Muscle layer of colon (tissue), 2 donors: ENCODE measurements around the gene IMMP2L.

Experiments
- H3K27ac ChIP-seq: one replicate; pipeline ENCODE4 v1.7.0; 2013; ENCODE audit warnings: low read depth, mild to moderate bottlenecking, low read length, moderate library complexity
- H3K27me3 ChIP-seq, 2 donors: one replicate each; pipeline ENCODE4 v1.7.0; 2013; ENCODE audit warnings: low read length in 2 of 2, mild to moderate bottlenecking in 2 of 2; ENCODE audit not compliant: insufficient read depth in 2 of 2, control insufficient read depth in 1 of 2
- H3K36me3 ChIP-seq: one replicate; pipeline ENCODE4 v1.7.0; 2013; ENCODE audit warnings: mild to moderate bottlenecking, low read length; ENCODE audit not compliant: insufficient read depth
- H3K4me1 ChIP-seq: one replicate; pipeline ENCODE4 v1.7.0; 2013; ENCODE audit warnings: mild to moderate bottlenecking, low read length; ENCODE audit not compliant: insufficient read depth
- H3K4me3 ChIP-seq, 2 donors: one replicate each; pipeline ENCODE4 v1.7.0; 2013; ENCODE audit warnings: low read length in 2 of 2, low read depth in 1 of 2, mild to moderate bottlenecking in 1 of 2, moderate library complexity in 1 of 2
- H3K9ac ChIP-seq: one replicate; pipeline ENCODE4 v1.7.0; 2013; ENCODE audit warnings: low read length
- H3K9me3 ChIP-seq: one replicate; pipeline ENCODE4 v1.7.0; 2013; ENCODE audit warnings: mild to moderate bottlenecking, low read length
- donor health status: abdominal sarcoma.
- donor health status: Adenocarcinoma of cecum.

IMMP2L gene

GRCh38 chr7:111092406-111093236 lies 469.7 kb downstream of the IMMP2L start:
- H3K27me3 ChIP-seq = no peaks in the 10 kb centered on the region
- no peaks in the 10 kb centered on the region for H3K9me3 ChIP-seq
- H3K4me1 ChIP-seq = peaks cover 26% of the 10 kb centered on the region
- H3K9ac ChIP-seq = no peak overlapping the region
- H3K36me3 ChIP-seq = no peaks in the 10 kb centered on the region
- H3K27ac ChIP-seq = no peak overlapping the region
- H3K4me3 ChIP-seq = peak overlapping the region in 1 of 2 donors; percentile 58

- Histone ChIP-seq H3K27ac (no peak overlapping the region), H3K4me3 (peak overlapping the region in 1 of 2 donors; percentile 58), H3K36me3 (no peaks in the 10 kb centered on the region), H3K9ac (no peak overlapping the region), H3K4me1 (peaks cover 26% of the 10 kb centered on the region), H3K27me3 (no peaks in the 10 kb centered on the region), H3K9me3 (no peaks in the 10 kb centered on the region)
Observed at GRCh38 chr7:111091593-111092358, 470.5 kb downstream of the IMMP2L start.

- Histone ChIP-seq H3K9me3 (no peaks in the 10 kb centered on the region), H3K27me3 (no peaks in the 10 kb centered on the region), H3K9ac (no peak within 1 kb of the TSS), H3K27ac (no peak within 1 kb of the TSS), H3K36me3 (no peaks in the 10 kb centered on the region), H3K4me1 (peaks cover 26% of the 10 kb centered on the region), H3K4me3 (peak within 1 kb of the TSS; percentile 8 to 58)
Observed at GRCh38 chr7:111090846-111091245, 471.4 kb downstream of the IMMP2L start, which contains the start of gene LRRN3. Gene LRRN3 (plus strand): TSS chr7:111091127. CDS start chr7:111122773, 31,646 bp downstream.

- Histone ChIP-seq H3K27me3 (no peaks in the 10 kb centered on the region), H3K9ac (no peak overlapping the region), H3K4me3 (no peak overlapping the region), H3K27ac (no peak overlapping the region), H3K36me3 (no peaks in the 10 kb centered on the region), H3K9me3 (no peaks in the 10 kb centered on the region), H3K4me1 (peaks cover 26% of the 10 kb centered on the region)
Observed at GRCh38 chr7:111089822-111090426, 472.4 kb downstream of the IMMP2L start.

- Histone ChIP-seq H3K9ac (no peak overlapping the region), H3K27me3 (no peaks in the 10 kb centered on the region), H3K9me3 (no peaks in the 10 kb centered on the region), H3K36me3 (no peaks in the 10 kb centered on the region), H3K27ac (no peak overlapping the region), H3K4me1 (peaks cover 22% of the 10 kb centered on the region), H3K4me3 (no peak overlapping the region)
Observed at GRCh38 chr7:111088328-111088727, 474.0 kb downstream of the IMMP2L start.

GRCh38 chr7:111086532-111086931 lies 475.8 kb downstream of the IMMP2L start:
- Histone ChIP-seq H3K4me1 (peaks cover 5% of the 10 kb centered on the region), H3K27ac (no peak overlapping the region), H3K4me3 (no peak overlapping the region), H3K27me3 (no peaks in the 10 kb centered on the region), H3K9ac (no peak overlapping the region), H3K36me3 (no peaks in the 10 kb centered on the region), H3K9me3 (no peaks in the 10 kb centered on the region)

GRCh38 chr7:111085356-111085755 lies 476.9 kb downstream of the IMMP2L start:
- Histone ChIP-seq H3K9me3 (no peaks in the 10 kb centered on the region), H3K27me3 (no peaks in the 10 kb centered on the region), H3K4me3 (no peak overlapping the region), H3K4me1 (no peaks in the 10 kb centered on the region), H3K27ac (no peak overlapping the region), H3K9ac (no peak overlapping the region), H3K36me3 (no peaks in the 10 kb centered on the region)

GRCh38 chr7:111083413-111083812 lies 478.9 kb downstream of the IMMP2L start:
- H3K36me3 ChIP-seq = no peaks in the 10 kb centered on the region
- H3K4me1 ChIP-seq = no peaks in the 10 kb centered on the region
- H3K27ac ChIP-seq = no peak overlapping the region
- no peaks in the 10 kb centered on the region for H3K27me3 ChIP-seq
- no peak overlapping the region for H3K9ac ChIP-seq
- no peaks in the 10 kb centered on the region for H3K9me3 ChIP-seq
- no peak overlapping the region for H3K4me3 ChIP-seq

- no peak overlapping the region for H3K4me3 ChIP-seq
- H3K9ac ChIP-seq = no peak overlapping the region
- no peaks in the 10 kb centered on the region for H3K27me3 ChIP-seq
- no peaks in the 10 kb centered on the region for H3K4me1 ChIP-seq
- no peaks in the 10 kb centered on the region for H3K9me3 ChIP-seq
- H3K36me3 ChIP-seq = no peaks in the 10 kb centered on the region
- H3K27ac ChIP-seq = no peak overlapping the region
Observed at GRCh38 chr7:111082351-111082750, 479.9 kb downstream of the IMMP2L start.

- no peak overlapping the region for H3K9ac ChIP-seq
- H3K27me3 ChIP-seq = no peaks in the 10 kb centered on the region
- H3K27ac ChIP-seq = no peak overlapping the region
- no peaks in the 10 kb centered on the region for H3K9me3 ChIP-seq
- H3K36me3 ChIP-seq = no peaks in the 10 kb centered on the region
- H3K4me1 ChIP-seq = no peaks in the 10 kb centered on the region
- no peak overlapping the region for H3K4me3 ChIP-seq
Observed at GRCh38 chr7:111081546-111082267, 480.6 kb downstream of the IMMP2L start.
